Measurements from ENCODE around the gene ZSCAN31.

DNA sequence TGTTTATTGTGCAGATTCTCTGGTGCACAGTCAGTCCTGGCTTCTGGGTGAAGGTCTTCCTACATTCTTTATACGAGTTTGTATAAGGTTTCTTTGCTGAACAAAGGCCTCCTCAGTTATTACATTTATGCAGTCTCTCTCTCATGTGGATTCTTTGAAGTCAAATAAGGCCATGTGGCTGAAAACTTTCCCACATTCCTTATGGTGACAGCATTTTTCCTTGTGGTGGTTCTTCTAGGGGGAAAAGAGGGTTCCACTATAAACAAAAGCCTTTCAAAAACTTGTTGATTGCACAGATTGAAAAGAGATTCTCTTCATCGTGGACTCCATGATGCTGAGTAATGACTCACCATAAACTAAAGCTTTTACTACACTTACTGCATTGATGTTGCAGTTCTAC, 44.4 kb upstream of the ZSCAN31 start:
- TF ChIP-seq MAX (IDR thresholded peaks at IDR 0.05; ENCODE audit: low read depth, low read length) = no peak
- TF ChIP-seq YY1 (IDR thresholded peaks at IDR 0.05; ENCODE audit: low read depth, low read length) = no peak
- no peak for TF ChIP-seq SMAD5 (IDR thresholded peaks at IDR 0.05; ENCODE audit: low read depth)
- TF ChIP-seq SRF (IDR thresholded peaks at IDR 0.05; ENCODE audit: low read depth in 2 of 2, low read length in 2 of 2) = no peak
- TF ChIP-seq CHD4 (IDR thresholded peaks at IDR 0.05) = no peak
- TF ChIP-seq ZNF274 (IDR thresholded peaks at IDR 0.05; ENCODE audit: insufficient read depth, insufficient read length) = no peak
- no peak for TF ChIP-seq JUND (IDR thresholded peaks at IDR 0.05; ENCODE audit: low read depth, low read length)

Data from GM12878 (cell line).